H1 (cell line): ENCODE measurements around the gene NWD2. TPM values are rescaled to one million over a fixed set of nuclear protein-coding genes. Genes with fewer than 3 reads are reported as not detected.

Experiments used
- CTCF ChIA-PET: fragments of 300-600 bp; sonication (Branson Sonifier 250); formaldehyde crosslinking; loops from one replicate; lab custom pipeline; 2021; ENCODE audit not compliant: partially characterized antibody; lab: Charles Lee
- POLR2A ChIA-PET: fragments of 300-600 bp; sonication (Branson Sonifier 250); formaldehyde crosslinking; loops from one replicate; lab custom pipeline; 2021; ENCODE audit warnings: inconsistent platforms; ENCODE audit not compliant: partially characterized antibody; lab: Charles Lee
- DNase-seq, 2 experiments: peaks; one replicate each; pipeline versions ENCODE4 v3.0.0 to v3.0.0-alpha.2; 2010 to 2022; ENCODE audit warnings: low spot score in 2 of 2, low read depth in 1 of 2, mixed read lengths in 1 of 2
- FAIRE-seq: peaks from 2 replicates; lab custom pipeline; 2011; peaks lifted over from hg19 to GRCh38; lab: Jason Lieb, UNC
- H2AFZ ChIP-seq: 2 replicates; pipeline ENCODE4 v1.8.1; 2012; ENCODE audit warnings: low read length, inconsistent platforms
- H2AK5ac ChIP-seq: 2 replicates; pipeline ENCODE4 v1.6.1; 2013; ENCODE audit warnings: low read depth, low read length
- H2BK120ac ChIP-seq: replicated peaks from 2 replicates; pipeline ENCODE3; 2013; ENCODE audit warnings: low read depth, low read length, inconsistent platforms
- H2BK12ac ChIP-seq: 2 replicates; pipeline ENCODE4 v1.6.1; 2013; ENCODE audit warnings: low read depth, low read length
- H2BK15ac ChIP-seq: 2 replicates; pipeline ENCODE4 v1.6.1; 2013; ENCODE audit warnings: low read length
- H2BK20ac ChIP-seq: 2 replicates; pipeline ENCODE4 v1.6.1; 2013; ENCODE audit warnings: low read length
- H2BK5ac ChIP-seq: 2 replicates; pipeline ENCODE4 v1.6.1; 2013; ENCODE audit warnings: low read depth, low read length
- H3K14ac ChIP-seq: 2 replicates; pipeline ENCODE4 v1.6.1; 2013; ENCODE audit warnings: inconsistent platforms; ENCODE audit not compliant: insufficient read length
- H3K18ac ChIP-seq: 2 replicates; pipeline ENCODE4 v1.6.1; 2013; ENCODE audit warnings: low read length; ENCODE audit errors: extremely low read depth
- H3K23ac ChIP-seq: 2 replicates; pipeline ENCODE4 v1.6.1; 2013; ENCODE audit warnings: inconsistent platforms; ENCODE audit not compliant: insufficient read length
- H3K23me2 ChIP-seq: 2 replicates; pipeline ENCODE4 v1.6.1; 2013; ENCODE audit warnings: low read depth, low read length
- H3K27ac ChIP-seq: 2 replicates; pipeline ENCODE4 v1.6.1; 2011; ENCODE audit warnings: low read depth, low read length, inconsistent platforms
- H3K27me3 ChIP-seq, 4 experiments: replicated peaks in 1 of 4; 1 replicate in 1 of 4; 2 replicates in 3 of 4; pipeline versions ENCODE4 v1.6.1 to v1.8.1; 2011 to 2013; ENCODE audit warnings: low read length in 3 of 4, mild to moderate bottlenecking in 3 of 4, inconsistent platforms in 2 of 4, mixed read lengths in 2 of 4, moderate library complexity in 1 of 4; ENCODE audit not compliant: control insufficient read depth in 3 of 4, insufficient read depth in 3 of 4; ENCODE audit errors: extremely low read depth in 1 of 4
- H3K36me3 ChIP-seq, 4 experiments: 2 replicates each; pipeline versions ENCODE4 v1.6.1 to v1.8.1; 2011 to 2013; ENCODE audit warnings: mild to moderate bottlenecking in 4 of 4, low read length in 3 of 4, moderate library complexity in 2 of 4, control low read depth in 1 of 4, inconsistent platforms in 1 of 4; ENCODE audit not compliant: insufficient read depth in 4 of 4, control insufficient read depth in 2 of 4
- H3K4ac ChIP-seq: replicated peaks from 2 replicates; pipeline ENCODE3; 2013; ENCODE audit warnings: low read length, low read depth, mixed read lengths, inconsistent platforms; ENCODE audit not compliant: insufficient read length
- H3K4me1 ChIP-seq, 4 experiments: replicated peaks in 1 of 4; 1 replicate in 1 of 4; 2 replicates in 3 of 4; pipeline versions ENCODE4 v1.6.1 to v1.8.1; 2011 to 2013; ENCODE audit warnings: low read length in 3 of 4, inconsistent platforms in 2 of 4, mixed read lengths in 1 of 4; ENCODE audit not compliant: insufficient read depth in 4 of 4, control insufficient read depth in 3 of 4
- H3K4me2 ChIP-seq, 2 experiments: 2 replicates each; pipeline versions ENCODE4 v1.6.1 to v1.8.1; 2011 to 2013; ENCODE audit warnings: low read depth in 2 of 2, low read length in 2 of 2, control low read depth in 1 of 2, inconsistent platforms in 1 of 2, mild to moderate bottlenecking in 1 of 2; ENCODE audit not compliant: insufficient read depth in 1 of 2
- H3K4me3 ChIP-seq, 4 experiments: fragments of 200-600, 300-600 bp in 1 of 4; sonication (generic), shearing (Covaris generic), sonication (Bioruptor Twin) in 1 of 4; 2 replicates each; pipeline versions ENCODE4 v1.5.1 to v1.8.1; 2011 to 2016; ENCODE audit warnings: low read length in 4 of 4, low read depth in 3 of 4, control low read depth in 2 of 4, inconsistent platforms in 2 of 4, mild to moderate bottlenecking in 2 of 4, mixed read lengths in 1 of 4, moderate library complexity in 1 of 4; ENCODE audit not compliant: insufficient read depth in 2 of 4; ENCODE audit errors: extremely low read depth in 1 of 4
- H3K56ac ChIP-seq: replicated peaks from 2 replicates; pipeline ENCODE3; 2013; ENCODE audit warnings: low read depth, mild to moderate bottlenecking, mixed read lengths, low read length, inconsistent platforms; ENCODE audit not compliant: insufficient read length
- H3K79me1 ChIP-seq: 2 replicates; pipeline ENCODE4 v1.6.1; 2013; ENCODE audit warnings: low read depth, low read length, control low read depth
- H3K79me2 ChIP-seq, 2 experiments: 2 replicates each; pipeline versions ENCODE4 v1.6.1 to v1.8.1; 2012 to 2013; ENCODE audit warnings: low read length in 2 of 2, mild to moderate bottlenecking in 2 of 2, inconsistent platforms in 1 of 2; ENCODE audit not compliant: insufficient read depth in 2 of 2, control insufficient read depth in 1 of 2
- H3K9ac ChIP-seq, 4 experiments: replicated peaks in 1 of 4; 1 replicate in 1 of 4; 2 replicates in 3 of 4; pipeline versions ENCODE4 v1.6.1 to v1.8.1; 2011 to 2013; ENCODE audit warnings: low read depth in 3 of 4, low read length in 3 of 4, control low read depth in 2 of 4, mild to moderate bottlenecking in 2 of 4, moderate library complexity in 2 of 4, inconsistent platforms in 1 of 4; ENCODE audit errors: extremely low read depth in 1 of 4
- H3K9me3 ChIP-seq, 2 experiments: 2 replicates each; pipeline versions ENCODE4 v1.6.1 to v1.8.1; 2012 to 2013; ENCODE audit warnings: mild to moderate bottlenecking in 2 of 2, moderate library complexity in 2 of 2, control low read depth in 1 of 2, inconsistent platforms in 1 of 2, low read depth in 1 of 2, low read length in 1 of 2, mixed read lengths in 1 of 2; ENCODE audit not compliant: insufficient read depth in 2 of 2
- H4K20me1 ChIP-seq, 2 experiments: replicated peaks in 1 of 2; 2 replicates each; pipeline versions ENCODE3 to v1.8.1; 2011 to 2013; ENCODE audit warnings: inconsistent platforms in 2 of 2, low read length in 2 of 2, mild to moderate bottlenecking in 1 of 2; ENCODE audit not compliant: insufficient read depth in 2 of 2, control insufficient read depth in 1 of 2
- H4K5ac ChIP-seq: 2 replicates; pipeline ENCODE4 v1.6.1; 2013; ENCODE audit warnings: low read length, low read depth, mixed read lengths, inconsistent platforms; ENCODE audit not compliant: insufficient read length
- H4K8ac ChIP-seq: 2 replicates; pipeline ENCODE4 v1.8.0; 2013; ENCODE audit warnings: mild to moderate bottlenecking, moderate library complexity, low read length, inconsistent platforms; ENCODE audit not compliant: insufficient read depth; ENCODE audit errors: extremely low read depth
- H4K91ac ChIP-seq: replicated peaks from 2 replicates; pipeline ENCODE3; 2013; ENCODE audit warnings: low read length, mixed read lengths, inconsistent platforms; ENCODE audit not compliant: insufficient read length
- ATF3 ChIP-seq: IDR thresholded peaks from 2 replicates; pipeline ENCODE4 v1.6.1; 2011; ENCODE audit warnings: low read depth, mild to moderate bottlenecking, low read length; ENCODE audit not compliant: insufficient read depth
- CTBP2 ChIP-seq: IDR thresholded peaks from 2 replicates; pipeline ENCODE4 v1.7.0; 2011; ENCODE audit warnings: borderline replicate concordance, mild to moderate bottlenecking, moderate library complexity, mixed read lengths, low read length; ENCODE audit not compliant: insufficient read depth, insufficient read length
- MAX ChIP-seq: IDR thresholded peaks from 2 replicates; pipeline ENCODE4 v1.6.1; 2012; ENCODE audit warnings: inconsistent platforms
- POLR2AphosphoS5 ChIP-seq: IDR thresholded peaks from 2 replicates; pipeline ENCODE4 v1.6.1; 2011; ENCODE audit warnings: low read depth, low read length
- RXRA ChIP-seq: IDR thresholded peaks from 2 replicates; pipeline ENCODE4 v1.6.1; 2011; ENCODE audit warnings: low read depth, mild to moderate bottlenecking, low read length, moderate library complexity; ENCODE audit not compliant: insufficient read depth
- WGBS, 2 experiments: shearing (Covaris generic) in 1 of 2; methylation state at CpG; one replicate each; pipeline versions ENCODE4 v1.1.6 to v1.1.7; 2013 to 2015; ENCODE audit warnings: low lambda C conversion rate in 2 of 2, mixed read lengths in 2 of 2, inconsistent platforms in 1 of 2, low coverage in 1 of 2, missing lambda C conversion rate in 1 of 2; ENCODE audit not compliant: insufficient replicate concordance in 2 of 2, insufficient coverage in 1 of 2, insufficient read length in 1 of 2; ENCODE audit errors: extremely low coverage in 1 of 2, missing lambda C conversion rate in 1 of 2; 5-methylcytosine and 5-hydroxymethylcytosine counted together
- polyA plus RNA-seq, 7 experiments: library from polyadenylated mRNA; depleted of rRNA in 3 of 7; stranded (reverse) in 5 of 7; unstranded in 2 of 7; fragments of >200 nt in 5 of 7; fragments of 200-250 nt in 2 of 7; gene quantifications; 1 replicate in 5 of 7; 2 replicates in 1 of 7; 4 replicates in 1 of 7; pipeline versions ENCODE4 v1.2.1 to v1.2.3, GENCODE V29; 2011 to 2013; ENCODE audit warnings: missing spikeins in 2 of 7, mixed read lengths in 2 of 7
- total RNA-seq: library from RNA; stranded (reverse); fragmentation: NEBNext Ultra II Directional; extraction: Animal tissue kit (Norgen Biotek cat#: 25700); gene quantifications from 2 replicates; pipeline ENCODE4 v1.2.1, GENCODE V29; 2021

NWD2 gene
- total and polyA plus RNA-seq, 2 of the 8 experiments (the other 6 are each of a cell fraction or from before 2014, with no cell fraction given): under 0.01 TPM; not detected in 1

- Histone ChIP-seq H2AK5ac (no peak overlapping the region), H2BK20ac (no peak overlapping the region), H3K56ac (no peak overlapping the region), H3K9ac (no peak overlapping the region), H2BK120ac (no peak overlapping the region), H3K18ac (no peak overlapping the region), H2BK5ac (no peak overlapping the region), H4K20me1 (no peaks in the 10 kb centered on the region), H3K23ac (no peak overlapping the region), H3K27ac (no peak overlapping the region), H3K14ac (no peak overlapping the region), H2AFZ (no peak overlapping the region), H4K5ac (no peak overlapping the region), H3K36me3 (no peaks in the 10 kb centered on the region), H3K27me3 (no peaks in the 10 kb centered on the region), H3K9me3 (no peaks in the 10 kb centered on the region), H3K79me2 (no peaks in the 10 kb centered on the region), H3K4me1 (no peaks in the 10 kb centered on the region), H3K23me2 (no peaks in the 10 kb centered on the region; the same call in 1 of the 2 replicates), H2BK15ac (no peak overlapping the region), H3K4me2 (no peak overlapping the region), H4K8ac (no peak overlapping the region), H4K91ac (no peak overlapping the region), H3K4me3 (no peak overlapping the region), H3K79me1 (no peaks in the 10 kb centered on the region), H3K4ac (no peak overlapping the region), H2BK12ac (no peak overlapping the region)
- ChIA-PET CTCF (interaction anchor here (0.5 to 1.2 kb wide), 3 partner anchors 12 to 87 kb away, joined by 3 to 5 read pairs (median 3); no protein-coding TSS in a partner anchor), POLR2A (no interaction called here)
- FAIRE-seq (no peak), DNase-seq (no peak)
- 84% methylated on average over 1 of the region's 1 CpG; no CpG with 5 or more reads in 1 of the 2 experiments for WGBS, 2 experiments
- TF ChIP-seq ATF3 (no peak), CTBP2 (no peak), MAX (no peak), POLR2AphosphoS5 (no peak), RXRA (no peak)
Observed at GRCh38 chr4:37232315-37232714, 12.2 kb upstream of the NWD2 start.
